T-cell (primary cell): Measurements from ENCODE around the gene MAML1. TPM values are rescaled to one million over a fixed set of nuclear protein-coding genes. Genes with fewer than 3 reads are reported as not detected.

Experiments
- ATAC-seq, 4 experiments: fragments of 200-7000 bp in 3 of 4; fragments of 150-1000 bp in 1 of 4; cut with Tn5 transposase; replicated peaks in 1 of 4; 1 replicate in 3 of 4; 2 replicates in 1 of 4; pipeline ENCODE4 v1.10.0; 2021; ENCODE audit warnings: moderate library complexity in 3 of 4, mild to moderate bottlenecking in 2 of 4, moderate number of reproducible peaks in 1 of 4
- CTCF ChIA-PET, 2 donors: fragments of 300-600 bp; sonication (Branson Sonifier 250); formaldehyde crosslinking; loops; one replicate each; lab custom pipeline; 2022; ENCODE audit warnings: antibody characterized with exemption in 2 of 2; lab: Charles Lee
- POLR2A ChIA-PET, 2 donors: fragments of 300-600 bp; sonication (Branson Sonifier 250); formaldehyde crosslinking; loops; one replicate each; lab custom pipeline; 2022; ENCODE audit warnings: antibody characterized with exemption in 2 of 2; lab: Charles Lee
- DNase-seq, 35 experiments: peaks; one replicate each; pipeline versions ENCODE4 v3.0.0 to v3.0.0-alpha.2; 2013 to 2023
- H3K27ac ChIP-seq: one replicate; pipeline ENCODE4 v1.5.1; 2013; ENCODE audit warnings: low read length
- H3K27me3 ChIP-seq, 2 experiments: replicated peaks in 1 of 2; 1 replicate in 1 of 2; 2 replicates in 1 of 2; pipeline versions ENCODE4 v1.6.1 to v1.7.0; 2013; ENCODE audit warnings: low read length in 1 of 2, mixed read lengths in 1 of 2; ENCODE audit not compliant: control insufficient read depth in 2 of 2, insufficient read depth in 2 of 2; ENCODE audit errors: extremely low read depth in 1 of 2
- H3K36me3 ChIP-seq, 2 donors: 1 replicate in 1 of 2; 2 replicates in 1 of 2; pipeline versions ENCODE4 v1.6.1 to v1.7.0; 2013; ENCODE audit warnings: low read length in 1 of 2; ENCODE audit not compliant: control insufficient read depth in 2 of 2, insufficient read depth in 1 of 2; ENCODE audit errors: extremely low read depth in 1 of 2
- H3K4me1 ChIP-seq, 2 experiments: 1 replicate in 1 of 2; 2 replicates in 1 of 2; pipeline versions ENCODE4 v1.6.1 to v1.7.0; 2013; ENCODE audit warnings: low read length in 2 of 2, mixed read lengths in 1 of 2; ENCODE audit not compliant: insufficient read depth in 2 of 2, control insufficient read depth in 1 of 2; ENCODE audit errors: extremely low read depth in 1 of 2
- H3K4me3 ChIP-seq, 2 donors: 1 replicate in 1 of 2; 2 replicates in 1 of 2; pipeline versions ENCODE4 v1.5.1 to v1.7.0; 2013; ENCODE audit warnings: mild to moderate bottlenecking in 2 of 2, low read length in 1 of 2, moderate library complexity in 1 of 2; ENCODE audit not compliant: control insufficient read depth in 1 of 2; ENCODE audit errors: extremely low read depth in 1 of 2
- H3K9me3 ChIP-seq: 2 replicates; pipeline ENCODE4 v1.7.0; 2013
- H3K27ac Mint-ChIP-seq, 2 donors: one replicate each; pipeline ENCODE4 v1.8.0; 2020 to 2021; ENCODE audit warnings: mild to moderate bottlenecking in 2 of 2, mixed read lengths in 2 of 2
- H3K27me3 Mint-ChIP-seq, 2 donors: one replicate each; pipeline ENCODE4 v1.8.0; 2021 to 2022; ENCODE audit warnings: mixed read lengths in 2 of 2
- H3K36me3 Mint-ChIP-seq: one replicate; pipeline ENCODE4 v1.8.0; 2021; ENCODE audit warnings: mixed read lengths
- H3K4me1 Mint-ChIP-seq, 3 donors: one replicate each; pipeline ENCODE4 v1.8.0; 2020 to 2022; ENCODE audit warnings: mixed read lengths in 3 of 3, mild to moderate bottlenecking in 1 of 3
- H3K4me3 Mint-ChIP-seq, 3 donors: one replicate each; pipeline ENCODE4 v1.8.0; 2020 to 2022; ENCODE audit warnings: mild to moderate bottlenecking in 3 of 3, mixed read lengths in 3 of 3, moderate library complexity in 3 of 3
- H3K9me3 Mint-ChIP-seq, 3 donors: one replicate each; pipeline ENCODE4 v1.8.0; 2020 to 2022; ENCODE audit warnings: mixed read lengths in 3 of 3
- WGBS: methylation state at CpG from one replicate; pipeline ENCODE4 v1.1.5; 2013; ENCODE audit warnings: missing lambda C conversion rate; ENCODE audit not compliant: insufficient coverage; 5-methylcytosine and 5-hydroxymethylcytosine counted together
- total RNA-seq, 35 experiments: library from RNA in 6 of 35; stranded (reverse) in 6 of 35; fragments of 120-200 nt in 1 of 35; gene quantifications; one replicate each; pipeline versions ENCODE4 v1.2.1 to v1.2.4 and lab custom pipeline; 2013 to 2026

MAML1 gene
- total RNA-seq, 5 donors from 2014 or later (not counting 1 experiment from before 2014, with no cell fraction given), result 31.3 to 56.4 (median 50.6) TPM

GRCh38 chr5:179779826-179780225 lies 47.2 kb downstream of the MAML1 start:
- Histone ChIP-seq H3K9me3 (no peaks in the 10 kb centered on the region), H3K36me3 (peaks cover 6 to 38% of the 10 kb centered on the region in 2 donors), H3K4me1 (no peaks in the 10 kb centered on the region), H3K4me3 (no peak overlapping the region), H3K27me3 (no peaks in the 10 kb centered on the region), H3K27ac (no peak overlapping the region)
- H3K27ac Mint-ChIP-seq, result no peak overlapping the region
- ChIA-PET POLR2A (interaction anchor here in 1 of 2 donors (0.7 kb wide), 1 partner anchor 79 kb away, joined by 3 read pairs; the partner anchor contains the start of gene MRNIP), CTCF (no interaction called here)
- H3K9me3 Mint-ChIP-seq, result no peaks in the 10 kb centered on the region
- H3K4me1 Mint-ChIP-seq, result no peaks in the 10 kb centered on the region
- no peak for DNase-seq
- no peak for ATAC-seq
- H3K27me3 Mint-ChIP-seq, result no peaks in the 10 kb centered on the region
- 100% methylated on average over 4 of the region's 4 CpGs for WGBS
- no peak overlapping the region for H3K4me3 Mint-ChIP-seq
- H3K36me3 Mint-ChIP-seq, result peaks cover 33% of the 10 kb centered on the region

GRCh38 chr5:179780362-179780761 lies 47.7 kb downstream of the MAML1 start:
- DNase-seq (no peak), ATAC-seq (no peak)
- no peaks in the 10 kb centered on the region for H3K4me1 Mint-ChIP-seq
- Histone ChIP-seq H3K9me3 (no peaks in the 10 kb centered on the region), H3K27ac (no peak overlapping the region), H3K4me1 (no peaks in the 10 kb centered on the region), H3K36me3 (peaks cover 5 to 33% of the 10 kb centered on the region in 2 donors), H3K4me3 (no peak overlapping the region), H3K27me3 (no peaks in the 10 kb centered on the region)
- no peak overlapping the region for H3K4me3 Mint-ChIP-seq
- H3K27me3 Mint-ChIP-seq, result no peaks in the 10 kb centered on the region
- no peaks in the 10 kb centered on the region for H3K9me3 Mint-ChIP-seq
- ChIA-PET CTCF (no interaction called here), POLR2A (interaction anchor here in 1 of 2 donors (0.7 kb wide), 1 partner anchor 78 kb away, joined by 3 read pairs; the partner anchor contains the start of gene MRNIP)
- no peak overlapping the region for H3K27ac Mint-ChIP-seq
- 95% methylated on average over 6 of the region's 7 CpGs for WGBS
- peaks cover 33% of the 10 kb centered on the region for H3K36me3 Mint-ChIP-seq

GRCh38 chr5:179781846-179782245 lies 49.2 kb downstream of the MAML1 start:
- no peak overlapping the region for H3K27ac Mint-ChIP-seq
- no peaks in the 10 kb centered on the region for H3K9me3 Mint-ChIP-seq

GRCh38 chr5:179783128-179783527 lies 50.5 kb downstream of the MAML1 start:
- DNase-seq (no peak), ATAC-seq (no peak)
- 98% methylated on average over 9 of the region's 9 CpGs for WGBS
- Mint-ChIP-seq H3K9me3 (no peaks in the 10 kb centered on the region), H3K27me3 (no peaks in the 10 kb centered on the region), H3K36me3 (peaks cover 18% of the 10 kb centered on the region), H3K4me1 (no peaks in the 10 kb centered on the region), H3K27ac (no peak overlapping the region), H3K4me3 (no peak overlapping the region)
- no peaks in the 10 kb centered on the region for H3K27me3 ChIP-seq
- no peak overlapping the region for H3K27ac ChIP-seq
- no peaks in the 10 kb centered on the region for H3K4me1 ChIP-seq
- H3K4me3 ChIP-seq, result no peak overlapping the region
- H3K36me3 ChIP-seq, result peaks cover 3 to 11% of the 10 kb centered on the region in 2 donors
- H3K9me3 ChIP-seq, result no peaks in the 10 kb centered on the region
- ChIA-PET CTCF (no interaction called here), POLR2A (no interaction called here)

More at GRCh38 chr5:179781846-179782245, 49.2 kb downstream of the MAML1 start:
- ATAC-seq, result no peak
- ChIA-PET CTCF (interaction anchor here in 1 of 2 donors (0.9 kb wide), 1 partner anchor 21 kb away, joined by 3 read pairs; no protein-coding TSS in a partner anchor), POLR2A (no interaction called here)
- Mint-ChIP-seq H3K36me3 (peaks cover 26% of the 10 kb centered on the region), H3K27me3 (no peaks in the 10 kb centered on the region), H3K4me1 (no peaks in the 10 kb centered on the region), H3K4me3 (no peak overlapping the region)
- Histone ChIP-seq H3K27ac (no peak overlapping the region), H3K4me1 (no peaks in the 10 kb centered on the region), H3K9me3 (no peaks in the 10 kb centered on the region), H3K27me3 (no peaks in the 10 kb centered on the region), H3K4me3 (no peak overlapping the region), H3K36me3 (peaks cover 3 to 20% of the 10 kb centered on the region in 2 donors)
- 85% methylated on average over 3 of the region's 4 CpGs for WGBS
- no peak for DNase-seq

- Histone ChIP-seq H3K9me3 (no peaks in the 10 kb centered on the region), H3K27me3 (no peaks in the 10 kb centered on the region), H3K4me1 (no peaks in the 10 kb centered on the region), H3K36me3 (no peaks in the 10 kb centered on the region), H3K27ac (no peak overlapping the region), H3K4me3 (no peak overlapping the region)
- peaks cover 0 to 2% (median 0%) of the 10 kb centered on the region in 3 donors for H3K4me1 Mint-ChIP-seq
- 88% methylated on average over 12 of the region's 12 CpGs for WGBS
- no peak for ATAC-seq
- ChIA-PET POLR2A (no interaction called here), CTCF (no interaction called here)
- no peak overlapping the region for H3K27ac Mint-ChIP-seq
- H3K27me3 Mint-ChIP-seq, result no peaks in the 10 kb centered on the region
- H3K36me3 Mint-ChIP-seq, result peaks cover under 1% of the 10 kb centered on the region
- no peak overlapping the region for H3K4me3 Mint-ChIP-seq
- DNase-seq, result no peak
- no peaks in the 10 kb centered on the region for H3K9me3 Mint-ChIP-seq
These were observed 54.2 kb downstream of the MAML1 start for GRCh38 chr5:179786861-179787260.

- ATAC-seq (no peak), DNase-seq (no peak)
- Mint-ChIP-seq H3K36me3 (no peaks in the 10 kb centered on the region), H3K4me1 (peaks cover 7 to 8% (median 8%) of the 10 kb centered on the region in 3 donors), H3K4me3 (no peak overlapping the region), H3K27me3 (no peaks in the 10 kb centered on the region), H3K9me3 (no peaks in the 10 kb centered on the region), H3K27ac (no peak overlapping the region)
- CTCF ChIA-PET, result interaction anchor here in 1 of 2 donors (1.5 kb wide), 1 partner anchor 25 kb away, joined by 5 read pairs; no protein-coding TSS in a partner anchor
- 88% methylated on average over 7 of the region's 7 CpGs for WGBS
- POLR2A ChIA-PET, result interaction anchor here in 1 of 2 donors (0.5 kb wide), 1 partner anchor 84 kb away, joined by 3 read pairs; no protein-coding TSS in a partner anchor
- H3K4me1 ChIP-seq, result peaks cover 0 to 4% of the 10 kb centered on the region in 2 experiments
- no peak overlapping the region for H3K4me3 ChIP-seq
- H3K27ac ChIP-seq, result no peak overlapping the region
- H3K9me3 ChIP-seq, result no peaks in the 10 kb centered on the region
- no peaks in the 10 kb centered on the region for H3K27me3 ChIP-seq
- no peaks in the 10 kb centered on the region for H3K36me3 ChIP-seq
These were observed 55.7 kb downstream of the MAML1 start for GRCh38 chr5:179788193-179788854.
